ENCODE data around the gene LRRC19. TPM values are rescaled to one million over a fixed set of nuclear protein-coding genes. Genes with fewer than 3 reads are reported as not detected.
A peak's percentile ranks its signal among the peaks of the same experiment; 100 is the strongest.

The LRRC19 gene
- total RNA-seq, 1 donor from 2014 or later, result 0.29 TPM

DNA sequence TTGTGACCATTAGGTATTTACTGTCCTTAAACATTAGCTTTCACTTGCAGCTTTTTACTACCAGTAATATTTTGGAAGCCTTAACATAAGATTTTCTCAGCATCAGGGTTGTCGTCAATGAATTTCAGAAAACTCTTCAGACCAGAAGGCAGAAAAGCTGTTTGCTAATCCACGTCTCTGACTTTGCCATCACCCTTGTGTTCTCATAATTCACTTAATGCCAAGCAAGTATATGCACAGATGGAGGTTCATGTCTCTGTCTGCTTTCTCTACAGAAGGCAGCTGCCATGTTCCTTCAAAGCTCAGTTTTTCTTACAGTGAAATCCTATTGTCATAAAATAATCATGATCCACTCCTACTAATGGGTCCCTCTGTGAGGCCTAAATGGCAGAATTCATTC, 37.7 kb upstream of the LRRC19 start:
- no peaks in the 10 kb centered on the region for H3K4me1 Mint-ChIP-seq (ENCODE audit: unreplicated experiment)
- H3K4me3 Mint-ChIP-seq, result no peak overlapping the region
- no peak overlapping the region for H3K27ac Mint-ChIP-seq
- H3K9me3 Mint-ChIP-seq, result no peaks in the 10 kb centered on the region
- peaks cover 4% of the 10 kb centered on the region for H3K36me3 Mint-ChIP-seq
- H3K27me3 Mint-ChIP-seq, result no peaks in the 10 kb centered on the region
- TF ChIP-seq, protein P1, sequence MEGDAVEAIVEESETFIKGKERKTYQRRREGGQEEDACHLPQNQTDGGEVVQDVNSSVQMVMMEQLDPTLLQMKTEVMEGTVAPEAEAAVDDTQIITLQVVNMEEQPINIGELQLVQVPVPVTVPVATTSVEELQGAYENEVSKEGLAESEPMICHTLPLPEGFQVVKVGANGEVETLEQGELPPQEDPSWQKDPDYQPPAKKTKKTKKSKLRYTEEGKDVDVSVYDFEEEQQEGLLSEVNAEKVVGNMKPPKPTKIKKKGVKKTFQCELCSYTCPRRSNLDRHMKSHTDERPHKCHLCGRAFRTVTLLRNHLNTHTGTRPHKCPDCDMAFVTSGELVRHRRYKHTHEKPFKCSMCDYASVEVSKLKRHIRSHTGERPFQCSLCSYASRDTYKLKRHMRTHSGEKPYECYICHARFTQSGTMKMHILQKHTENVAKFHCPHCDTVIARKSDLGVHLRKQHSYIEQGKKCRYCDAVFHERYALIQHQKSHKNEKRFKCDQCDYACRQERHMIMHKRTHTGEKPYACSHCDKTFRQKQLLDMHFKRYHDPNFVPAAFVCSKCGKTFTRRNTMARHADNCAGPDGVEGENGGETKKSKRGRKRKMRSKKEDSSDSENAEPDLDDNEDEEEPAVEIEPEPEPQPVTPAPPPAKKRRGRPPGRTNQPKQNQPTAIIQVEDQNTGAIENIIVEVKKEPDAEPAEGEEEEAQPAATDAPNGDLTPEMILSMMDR (conservative IDR thresholded peaks at IDR 0.05), result no peak
- no peak for DNase-seq (ENCODE audit: extremely low spot score, unreplicated experiment)

DNA sequence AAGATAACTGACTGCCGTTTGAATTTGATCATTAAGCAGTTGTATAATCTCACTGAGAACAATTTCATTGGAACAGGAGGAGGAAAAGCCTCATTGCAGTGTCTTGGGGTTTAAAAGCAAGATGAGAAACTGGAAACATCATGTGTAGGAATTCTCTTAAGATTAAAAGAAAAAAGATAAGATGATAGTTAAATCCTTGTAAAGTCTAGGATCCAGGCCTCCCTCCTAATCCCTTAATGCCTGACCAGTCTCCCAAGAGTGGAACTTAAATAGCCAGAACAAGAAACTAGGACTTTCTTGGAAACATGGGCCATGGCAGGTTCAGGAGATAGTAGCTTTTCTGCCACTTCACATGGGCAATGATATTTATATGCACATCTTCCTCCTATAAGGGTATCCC, 37.0 kb upstream of the LRRC19 start:
- no peak for DNase-seq (ENCODE audit: extremely low spot score, unreplicated experiment)
- no peak overlapping the region for H3K4me3 Mint-ChIP-seq
- H3K9me3 Mint-ChIP-seq, result no peaks in the 10 kb centered on the region
- TF ChIP-seq, protein P1 (conservative IDR thresholded peaks at IDR 0.05), result no peak
- no peaks in the 10 kb centered on the region for H3K27me3 Mint-ChIP-seq
- no peaks in the 10 kb centered on the region for H3K4me1 Mint-ChIP-seq (ENCODE audit: unreplicated experiment)
- H3K27ac Mint-ChIP-seq, result no peak overlapping the region
- peaks cover 8% of the 10 kb centered on the region for H3K36me3 Mint-ChIP-seq

DNA sequence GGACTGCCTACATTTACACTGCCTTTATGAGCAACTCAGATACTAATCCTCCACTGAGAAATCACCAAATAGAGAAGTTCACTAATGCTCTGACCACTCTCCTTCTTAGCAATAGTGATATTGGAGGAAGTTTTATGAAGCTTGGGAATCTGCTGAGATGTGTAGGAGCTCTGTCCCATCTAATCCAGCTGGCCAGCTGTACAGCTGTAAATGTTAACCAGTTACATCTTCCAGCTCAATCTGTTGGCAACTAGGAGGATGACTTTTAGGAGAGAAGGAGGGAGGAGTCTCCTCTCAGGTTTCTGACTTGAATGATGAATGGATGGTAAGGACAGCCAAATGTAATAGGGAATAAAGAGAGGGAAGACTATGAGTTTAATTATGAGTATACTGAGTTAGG, 36.3 kb upstream of the LRRC19 start:
- Mint-ChIP-seq H3K9me3 (no peaks in the 10 kb centered on the region), H3K27ac (no peak overlapping the region), H3K27me3 (no peaks in the 10 kb centered on the region), H3K36me3 (peaks cover 13% of the 10 kb centered on the region), H3K4me3 (no peak overlapping the region), H3K4me1 (ENCODE audit: unreplicated experiment) (no peaks in the 10 kb centered on the region)
- TF ChIP-seq, protein P1 (conservative IDR thresholded peaks at IDR 0.05), result no peak
- DNase-seq (ENCODE audit: extremely low spot score, unreplicated experiment), result no peak

DNA sequence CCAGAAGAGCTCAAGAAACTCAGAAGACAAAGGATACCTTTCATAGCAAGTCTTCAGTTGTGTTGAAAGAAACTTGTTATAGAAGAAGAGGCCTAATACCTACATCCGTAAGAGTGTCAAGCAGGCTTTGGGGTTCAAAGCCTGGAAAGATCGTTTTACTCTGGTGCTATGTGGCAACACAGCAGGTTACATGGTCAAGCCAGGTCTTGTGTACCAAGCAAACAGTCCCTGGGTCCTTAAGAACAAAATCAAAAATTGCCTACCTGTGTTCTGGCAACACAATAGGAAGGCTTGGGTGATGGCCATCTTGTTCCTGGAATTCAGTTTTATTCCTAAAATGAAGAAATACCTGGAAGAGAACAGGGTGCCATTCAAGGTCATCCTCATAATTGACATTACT, 32.0 kb upstream of the LRRC19 start:
- TF ChIP-seq, protein P1 (conservative IDR thresholded peaks at IDR 0.05), result no peak
- Mint-ChIP-seq H3K4me3 (no peak overlapping the region), H3K9me3 (no peaks in the 10 kb centered on the region), H3K36me3 (peaks cover 13% of the 10 kb centered on the region), H3K27me3 (no peaks in the 10 kb centered on the region), H3K27ac (no peak overlapping the region), H3K4me1 (ENCODE audit: unreplicated experiment) (no peaks in the 10 kb centered on the region)
- no peak for DNase-seq (ENCODE audit: extremely low spot score, unreplicated experiment)

DNA sequence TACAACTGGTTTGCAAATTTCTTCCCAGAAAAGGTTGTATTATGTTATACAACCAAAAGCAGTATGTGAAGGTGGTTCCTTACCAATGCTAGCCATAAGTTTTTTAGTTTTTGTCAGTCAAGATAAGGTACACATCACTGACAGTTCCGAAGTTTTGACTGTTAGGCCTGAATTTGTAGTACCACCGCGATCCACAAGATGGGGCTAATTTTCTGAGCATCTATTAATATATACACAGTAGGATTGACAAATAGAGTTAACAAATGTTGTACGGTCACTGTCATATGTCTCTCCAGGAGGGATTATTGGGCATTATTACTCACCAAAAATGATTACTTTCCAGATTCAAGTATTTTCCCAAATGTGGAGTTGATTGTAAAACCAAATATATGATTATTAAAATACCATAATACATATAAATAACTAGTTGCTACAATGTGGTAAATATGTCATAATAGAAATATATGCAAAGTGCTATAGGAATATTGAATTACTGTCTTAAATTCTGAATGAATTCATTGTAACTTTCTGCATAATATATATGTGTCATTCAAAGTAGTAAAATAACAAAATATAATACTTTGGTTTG, 28.4 kb upstream of the LRRC19 start:
- no peak overlapping the region for H3K4me3 Mint-ChIP-seq
- TF ChIP-seq, protein P1 (conservative IDR thresholded peaks at IDR 0.05), result peak; percentile 88
- DNase-seq (ENCODE audit: extremely low spot score, unreplicated experiment), result no peak
- no peaks in the 10 kb centered on the region for H3K4me1 Mint-ChIP-seq (ENCODE audit: unreplicated experiment)
- peaks cover 9% of the 10 kb centered on the region for H3K36me3 Mint-ChIP-seq
- no peak overlapping the region for H3K27ac Mint-ChIP-seq
- H3K9me3 Mint-ChIP-seq, result no peaks in the 10 kb centered on the region
- H3K27me3 Mint-ChIP-seq, result no peaks in the 10 kb centered on the region

DNA sequence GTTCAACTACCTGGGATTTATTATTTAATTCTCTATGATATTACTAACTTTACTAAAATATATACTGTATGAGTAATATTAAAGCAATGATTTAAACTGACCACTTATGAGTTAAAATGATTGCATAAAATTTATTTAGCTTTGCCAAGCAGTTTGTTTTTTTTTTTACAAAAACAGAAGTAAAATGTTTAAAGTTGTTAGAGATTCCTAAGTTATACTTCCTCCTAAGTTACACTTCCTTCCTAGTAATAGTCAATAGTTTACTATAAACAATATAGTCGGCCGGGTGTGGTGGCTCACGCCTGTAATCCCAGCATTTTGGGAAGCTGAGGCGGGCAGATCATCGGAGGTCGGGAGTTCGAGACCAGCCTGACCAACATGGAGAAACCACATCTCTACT, 23.7 kb upstream of the LRRC19 start:
- TF ChIP-seq, protein P1 (conservative IDR thresholded peaks at IDR 0.05), result no peak
- H3K9me3 Mint-ChIP-seq, result no peaks in the 10 kb centered on the region

More for the DNA sequence above, 23.7 kb upstream of the LRRC19 start:
- Mint-ChIP-seq H3K36me3 (peaks cover 13% of the 10 kb centered on the region), H3K27ac (no peak overlapping the region), H3K4me3 (no peak overlapping the region), H3K4me1 (ENCODE audit: unreplicated experiment) (no peaks in the 10 kb centered on the region), H3K27me3 (no peaks in the 10 kb centered on the region)
- no peak for DNase-seq (ENCODE audit: extremely low spot score, unreplicated experiment)
